GM12892 (cell line): ENCODE results near the gene RNU6-7.

Source experiments
- POLR2A ChIP-seq: IDR thresholded peaks from 2 replicates; pipeline ENCODE4 v1.6.1; 2011; ENCODE audit warnings: low read depth, low read length, control low read depth
- TAF1 ChIP-seq: IDR thresholded peaks from 2 replicates; pipeline ENCODE4 v1.6.1; 2011; ENCODE audit warnings: low read depth, mild to moderate bottlenecking, control low read depth, low read length, borderline replicate concordance

GRCh38 chr14:32233260-32233659 is 31.4 kb downstream of the RNU6-7 start:
- TF ChIP-seq POLR2A, result no peak
- TF ChIP-seq TAF1, result no peak
